HepG2 (cell line): Measurements from ENCODE around the gene GPC3. TPM values are rescaled to one million over a fixed set of nuclear protein-coding genes. Genes with fewer than 3 reads are reported as not detected.

Source experiments
- CENPBD1 ChIP-seq: sonication (generic); formaldehyde crosslinking; IDR thresholded peaks from 2 replicates; pipeline ENCODE4 v1.8.0; 2022; ENCODE audit warnings: missing genetic modification reagents, low read depth, mild to moderate bottlenecking, borderline replicate concordance
- EED ChIP-seq: sonication (generic); formaldehyde crosslinking; IDR thresholded peaks from 2 replicates; pipeline ENCODE4 v1.5.0; 2020; ENCODE audit warnings: mild to moderate bottlenecking, missing genetic modification reagents
- FOSL1 ChIP-seq: sonication (generic); formaldehyde crosslinking; IDR thresholded peaks from 2 replicates; pipeline ENCODE4 v1.9.0; 2021; ENCODE audit warnings: missing genetic modification reagents, borderline replicate concordance
- JARID2 ChIP-seq: sonication (generic); formaldehyde crosslinking; IDR thresholded peaks from 2 replicates; pipeline ENCODE4 v1.8.1; 2023; ENCODE audit warnings: missing genetic modification reagents, inconsistent platforms; ENCODE audit not compliant: insufficient replicate concordance
- NFYB ChIP-seq: sonication (generic); formaldehyde crosslinking; IDR thresholded peaks from 2 replicates; pipeline ENCODE4 v1.4.0; 2020; ENCODE audit warnings: missing genetic modification reagents
- PCBP1 ChIP-seq: fragments of 200-400 bp; formaldehyde crosslinking; IDR thresholded peaks from 2 replicates; pipeline ENCODE4 v1.6.1; 2017; ENCODE audit warnings: mild to moderate bottlenecking, low read depth, low read length, borderline replicate concordance
- RARA ChIP-seq: IDR thresholded peaks from 2 replicates; pipeline ENCODE4 v1.6.1; 2016; ENCODE audit warnings: missing genetic modification reagents, missing compliant biosample characterization
- RFXANK ChIP-seq: IDR thresholded peaks from 2 replicates; pipeline ENCODE4 v1.6.1; 2016
- SALL2 ChIP-seq: sonication (generic); formaldehyde crosslinking; IDR thresholded peaks from 2 replicates; pipeline ENCODE4 v1.8.1; 2023; ENCODE audit warnings: mild to moderate bottlenecking, missing genetic modification reagents, inconsistent platforms
- SAP130 ChIP-seq: IDR thresholded peaks from 2 replicates; pipeline ENCODE4 v1.6.1; 2016; ENCODE audit warnings: low read depth
- SNAI1 ChIP-seq: sonication (generic); formaldehyde crosslinking; IDR thresholded peaks from 2 replicates; pipeline ENCODE4 v1.5.0; 2020; ENCODE audit warnings: mild to moderate bottlenecking, missing genetic modification reagents, borderline replicate concordance
- U2AF2 ChIP-seq: fragments of 200-400 bp; formaldehyde crosslinking; IDR thresholded peaks from 2 replicates; pipeline ENCODE4 v1.6.1; 2017; ENCODE audit warnings: low read depth, mild to moderate bottlenecking, low read length
- ZBTB21 ChIP-seq: sonication (generic); formaldehyde crosslinking; IDR thresholded peaks from 2 replicates; pipeline ENCODE4 v1.4.0; 2020; ENCODE audit warnings: missing genetic modification reagents
- ZBTB38 ChIP-seq: sonication (generic); formaldehyde crosslinking; IDR thresholded peaks from 2 replicates; pipeline ENCODE4 v1.5.1; 2020; ENCODE audit warnings: mild to moderate bottlenecking, missing genetic modification reagents
- ZNF143 ChIP-seq: sonication (generic); formaldehyde crosslinking; IDR thresholded peaks from 2 replicates; pipeline ENCODE4 v1.4.0; 2020; ENCODE audit warnings: missing genetic modification reagents
- ZNF331 ChIP-seq: sonication (generic); formaldehyde crosslinking; IDR thresholded peaks from 2 replicates; pipeline ENCODE4 v1.4.0; 2020; ENCODE audit warnings: missing genetic modification reagents
- ZNF556 ChIP-seq: sonication (generic); formaldehyde crosslinking; IDR thresholded peaks from 2 replicates; pipeline ENCODE4 v1.4.0; 2020; ENCODE audit warnings: mild to moderate bottlenecking, missing genetic modification reagents, borderline replicate concordance
- ZNF674 ChIP-seq: sonication (generic); formaldehyde crosslinking; IDR thresholded peaks from 2 replicates; pipeline ENCODE4 v1.5.0; 2020; ENCODE audit warnings: low read depth, mild to moderate bottlenecking, missing genetic modification reagents
- polyA plus RNA-seq, 8 experiments: library from polyadenylated mRNA; depleted of rRNA in 3 of 8; stranded (reverse) in 7 of 8; unstranded in 1 of 8; fragments of >200 nt; fragmentation: Illumina TruSeq in 4 of 8; extraction: Trizol in 4 of 8; gene quantifications; 2 replicates each; pipeline versions ENCODE4 v1.2.1 to v1.2.3, GENCODE V29; 2011 to 2016; ENCODE audit warnings: low read depth in 4 of 8, missing spikeins in 1 of 8, mixed read lengths in 1 of 8; ENCODE audit not compliant: insufficient read depth in 1 of 8
- total RNA-seq, 5 experiments: library from RNA; depleted of rRNA; stranded (reverse); fragments of >200 nt; fragmentation: Illumina TruSeq; extraction: Trizol; gene quantifications; 2 replicates each; pipeline ENCODE4 v1.2.3, GENCODE V29; 2016; ENCODE audit warnings: low read depth in 1 of 5
- TF ChIP-seq, protein P1 (sequence below): sonication (generic); formaldehyde crosslinking; IDR thresholded peaks from 2 replicates; pipeline ENCODE4 v1.4.0; 2020; ENCODE audit warnings: missing genetic modification reagents
- TF ChIP-seq, protein P2 (sequence below): IDR thresholded peaks from 2 replicates; pipeline ENCODE4 v1.6.1; 2016; ENCODE audit warnings: low read depth
- TF ChIP-seq, protein P3 (sequence below): sonication (generic); formaldehyde crosslinking; conservative IDR thresholded peaks from 2 replicates; pipeline ENCODE4 v1.8.0; 2022; ENCODE audit warnings: missing genetic modification reagents
- TF ChIP-seq, protein P4 (sequence below): sonication (generic); formaldehyde crosslinking; IDR thresholded peaks from 2 replicates; pipeline ENCODE4 v1.8.0; 2022; ENCODE audit warnings: mild to moderate bottlenecking, missing genetic modification reagents; ENCODE audit not compliant: insufficient replicate concordance

GPC3 gene
- total and polyA plus RNA-seq, 2 of the 13 experiments (the other 11 are each of a cell fraction or from before 2014, with no cell fraction given): 1,799 to 3,263 TPM

- no peak for TF ChIP-seq SNAI1 (CRISPR knock-in tag)
- TF ChIP-seq SALL2 (CRISPR knock-in tag): no peak
- peak; percentile 89 for TF ChIP-seq RARA
- TF ChIP-seq, protein P1, sequence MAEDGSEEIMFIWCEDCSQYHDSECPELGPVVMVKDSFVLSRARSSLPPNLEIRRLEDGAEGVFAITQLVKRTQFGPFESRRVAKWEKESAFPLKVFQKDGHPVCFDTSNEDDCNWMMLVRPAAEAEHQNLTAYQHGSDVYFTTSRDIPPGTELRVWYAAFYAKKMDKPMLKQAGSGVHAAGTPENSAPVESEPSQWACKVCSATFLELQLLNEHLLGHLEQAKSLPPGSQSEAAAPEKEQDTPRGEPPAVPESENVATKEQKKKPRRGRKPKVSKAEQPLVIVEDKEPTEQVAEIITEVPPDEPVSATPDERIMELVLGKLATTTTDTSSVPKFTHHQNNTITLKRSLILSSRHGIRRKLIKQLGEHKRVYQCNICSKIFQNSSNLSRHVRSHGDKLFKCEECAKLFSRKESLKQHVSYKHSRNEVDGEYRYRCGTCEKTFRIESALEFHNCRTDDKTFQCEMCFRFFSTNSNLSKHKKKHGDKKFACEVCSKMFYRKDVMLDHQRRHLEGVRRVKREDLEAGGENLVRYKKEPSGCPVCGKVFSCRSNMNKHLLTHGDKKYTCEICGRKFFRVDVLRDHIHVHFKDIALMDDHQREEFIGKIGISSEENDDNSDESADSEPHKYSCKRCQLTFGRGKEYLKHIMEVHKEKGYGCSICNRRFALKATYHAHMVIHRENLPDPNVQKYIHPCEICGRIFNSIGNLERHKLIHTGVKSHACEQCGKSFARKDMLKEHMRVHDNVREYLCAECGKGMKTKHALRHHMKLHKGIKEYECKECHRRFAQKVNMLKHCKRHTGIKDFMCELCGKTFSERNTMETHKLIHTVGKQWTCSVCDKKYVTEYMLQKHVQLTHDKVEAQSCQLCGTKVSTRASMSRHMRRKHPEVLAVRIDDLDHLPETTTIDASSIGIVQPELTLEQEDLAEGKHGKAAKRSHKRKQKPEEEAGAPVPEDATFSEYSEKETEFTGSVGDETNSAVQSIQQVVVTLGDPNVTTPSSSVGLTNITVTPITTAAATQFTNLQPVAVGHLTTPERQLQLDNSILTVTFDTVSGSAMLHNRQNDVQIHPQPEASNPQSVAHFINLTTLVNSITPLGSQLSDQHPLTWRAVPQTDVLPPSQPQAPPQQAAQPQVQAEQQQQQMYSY (CRISPR knock-in tag): no peak
- no peak for TF ChIP-seq ZNF674 (CRISPR knock-in tag)
- no peak for TF ChIP-seq NFYB (CRISPR knock-in tag)
- TF ChIP-seq JARID2 (CRISPR knock-in tag): no peak
- TF ChIP-seq ZBTB38: no peak
- no peak for TF ChIP-seq ZBTB21 (CRISPR knock-in tag)
- no peak for TF ChIP-seq FOSL1 (CRISPR knock-in tag)
- TF ChIP-seq RFXANK (CRISPR knock-in tag): no peak
- no peak for TF ChIP-seq CENPBD1 (CRISPR knock-in tag)
- peak; percentile 65 for TF ChIP-seq SAP130 (CRISPR knock-in tag)
- TF ChIP-seq ZNF143 (CRISPR knock-in tag): no peak
- TF ChIP-seq PCBP1: no peak
- TF ChIP-seq, protein P2, sequence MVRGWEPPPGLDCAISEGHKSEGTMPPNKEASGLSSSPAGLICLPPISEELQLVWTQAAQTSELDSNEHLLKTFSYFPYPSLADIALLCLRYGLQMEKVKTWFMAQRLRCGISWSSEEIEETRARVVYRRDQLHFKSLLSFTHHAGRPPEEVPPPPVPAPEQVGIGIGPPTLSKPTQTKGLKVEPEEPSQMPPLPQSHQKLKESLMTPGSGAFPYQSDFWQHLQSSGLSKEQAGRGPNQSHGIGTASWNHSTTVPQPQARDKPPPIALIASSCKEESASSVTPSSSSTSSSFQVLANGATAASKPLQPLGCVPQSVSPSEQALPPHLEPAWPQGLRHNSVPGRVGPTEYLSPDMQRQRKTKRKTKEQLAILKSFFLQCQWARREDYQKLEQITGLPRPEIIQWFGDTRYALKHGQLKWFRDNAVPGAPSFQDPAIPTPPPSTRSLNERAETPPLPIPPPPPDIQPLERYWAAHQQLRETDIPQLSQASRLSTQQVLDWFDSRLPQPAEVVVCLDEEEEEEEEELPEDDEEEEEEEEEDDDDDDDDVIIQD (CRISPR knock-in tag): peak; percentile 49; the same call in 1 of the 2 replicates
- no peak for TF ChIP-seq ZNF556 (CRISPR knock-in tag)
- TF ChIP-seq EED (CRISPR knock-in tag): no peak
- TF ChIP-seq, protein P3, sequence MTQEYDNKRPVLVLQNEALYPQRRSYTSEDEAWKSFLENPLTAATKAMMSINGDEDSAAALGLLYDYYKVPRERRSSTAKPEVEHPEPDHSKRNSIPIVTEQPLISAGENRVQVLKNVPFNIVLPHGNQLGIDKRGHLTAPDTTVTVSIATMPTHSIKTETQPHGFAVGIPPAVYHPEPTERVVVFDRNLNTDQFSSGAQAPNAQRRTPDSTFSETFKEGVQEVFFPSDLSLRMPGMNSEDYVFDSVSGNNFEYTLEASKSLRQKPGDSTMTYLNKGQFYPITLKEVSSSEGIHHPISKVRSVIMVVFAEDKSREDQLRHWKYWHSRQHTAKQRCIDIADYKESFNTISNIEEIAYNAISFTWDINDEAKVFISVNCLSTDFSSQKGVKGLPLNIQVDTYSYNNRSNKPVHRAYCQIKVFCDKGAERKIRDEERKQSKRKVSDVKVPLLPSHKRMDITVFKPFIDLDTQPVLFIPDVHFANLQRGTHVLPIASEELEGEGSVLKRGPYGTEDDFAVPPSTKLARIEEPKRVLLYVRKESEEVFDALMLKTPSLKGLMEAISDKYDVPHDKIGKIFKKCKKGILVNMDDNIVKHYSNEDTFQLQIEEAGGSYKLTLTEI (CRISPR knock-in tag): no peak
- no peak for TF ChIP-seq ZNF331 (CRISPR knock-in tag)
- TF ChIP-seq, protein P4, sequence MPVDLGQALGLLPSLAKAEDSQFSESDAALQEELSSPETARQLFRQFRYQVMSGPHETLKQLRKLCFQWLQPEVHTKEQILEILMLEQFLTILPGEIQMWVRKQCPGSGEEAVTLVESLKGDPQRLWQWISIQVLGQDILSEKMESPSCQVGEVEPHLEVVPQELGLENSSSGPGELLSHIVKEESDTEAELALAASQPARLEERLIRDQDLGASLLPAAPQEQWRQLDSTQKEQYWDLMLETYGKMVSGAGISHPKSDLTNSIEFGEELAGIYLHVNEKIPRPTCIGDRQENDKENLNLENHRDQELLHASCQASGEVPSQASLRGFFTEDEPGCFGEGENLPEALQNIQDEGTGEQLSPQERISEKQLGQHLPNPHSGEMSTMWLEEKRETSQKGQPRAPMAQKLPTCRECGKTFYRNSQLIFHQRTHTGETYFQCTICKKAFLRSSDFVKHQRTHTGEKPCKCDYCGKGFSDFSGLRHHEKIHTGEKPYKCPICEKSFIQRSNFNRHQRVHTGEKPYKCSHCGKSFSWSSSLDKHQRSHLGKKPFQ (CRISPR knock-in tag): no peak
- no peak for TF ChIP-seq U2AF2
Observed at GRCh38 chrX:134006484-134007161, 21.2 kb upstream of the GPC3 start (continued).
